Astrocyte (in vitro differentiated cells and primary cell): Measurements from ENCODE around the gene SOCS4.

Source experiments
- CTCF ChIP-seq: IDR thresholded peaks from 2 replicates; pipeline ENCODE4 v1.5.1; 2011; ENCODE audit warnings: low read depth, mild to moderate bottlenecking, inconsistent platforms, low read length, moderate library complexity; ENCODE audit not compliant: insufficient read depth
- EZH2 ChIP-seq: IDR thresholded peaks from 2 replicates; pipeline ENCODE4 v1.6.1; 2012; ENCODE audit warnings: mild to moderate bottlenecking, low read length, inconsistent platforms; ENCODE audit not compliant: insufficient read depth

DNA sequence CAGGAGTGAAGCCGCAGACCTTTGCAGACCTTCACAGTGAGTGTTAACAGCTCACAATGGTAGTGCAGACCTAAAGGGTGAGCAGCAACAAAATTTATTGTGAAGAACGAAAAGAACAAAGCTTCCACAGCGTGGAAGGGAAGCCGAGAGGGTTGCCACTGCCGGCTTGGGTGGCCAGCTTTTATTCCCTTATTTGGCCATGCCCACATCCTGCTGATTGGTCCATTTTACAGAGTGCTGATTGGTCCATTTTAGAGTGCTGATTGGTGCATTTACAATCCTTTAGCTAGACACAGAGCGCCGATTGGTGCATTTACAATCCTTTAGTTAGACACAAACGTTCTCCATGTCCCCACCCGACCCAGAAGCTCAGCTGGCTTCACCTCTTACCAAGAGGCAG, 59.9 kb downstream of the SOCS4 start:
- TF ChIP-seq EZH2 (no peak), CTCF (no peak)
